Smooth muscle cell (in vitro differentiated cells): ENCODE results near the gene IL15RA. TPM values are rescaled to one million over a fixed set of nuclear protein-coding genes. Genes with fewer than 3 reads are reported as not detected.
"Not testable (repeated sequence)": the region's sequence is repeated elsewhere in the genome, so short reads cannot be mapped to it uniquely, and the experiment has no call there.

Experiments
- DNase-seq: peaks from one replicate; lab custom pipeline; 2025; ENCODE audit not compliant: unreplicated experiment; lab: John Stamatoyannopoulos, UW
- H2AFZ ChIP-seq: fragments of 200-600 bp; sonication (generic); 2 replicates; pipeline ENCODE4 v1.6.0; 2016; ENCODE audit warnings: antibody characterized with exemption, low read depth, mild to moderate bottlenecking
- H3F3A ChIP-seq: fragments of 200-600 bp; sonication (generic); 2 replicates; pipeline ENCODE4 v1.6.0; 2017; ENCODE audit warnings: antibody characterized with exemption, low read depth
- H3K27ac ChIP-seq: fragments of 200-600 bp; sonication (generic); 2 replicates; pipeline ENCODE4 v1.5.1; 2016; ENCODE audit warnings: low read depth, mild to moderate bottlenecking
- H3K27me3 ChIP-seq: fragments of 200-600 bp; sonication (generic); 2 replicates; pipeline ENCODE4 v1.6.1; 2016; ENCODE audit warnings: low read depth, mild to moderate bottlenecking
- H3K36me3 ChIP-seq: fragments of 200-600 bp; sonication (generic); 2 replicates; pipeline ENCODE4 v1.5.1; 2016; ENCODE audit warnings: low read depth
- H3K4me1 ChIP-seq: fragments of 200-600 bp; sonication (generic); 2 replicates; pipeline ENCODE4 v1.5.1; 2016; ENCODE audit warnings: low read depth
- H3K4me2 ChIP-seq: fragments of 200-600 bp; sonication (generic); 2 replicates; pipeline ENCODE4 v1.6.0; 2016; ENCODE audit warnings: mild to moderate bottlenecking
- H3K4me3 ChIP-seq: fragments of 200-600 bp; sonication (generic); 2 replicates; pipeline ENCODE4 v1.5.1; 2016; ENCODE audit warnings: mild to moderate bottlenecking
- H3K79me2 ChIP-seq: fragments of 200-600 bp; sonication (generic); 2 replicates; pipeline ENCODE4 v1.6.0; 2016; ENCODE audit warnings: low read depth, mild to moderate bottlenecking
- H3K9ac ChIP-seq: fragments of 200-600 bp; sonication (generic); 2 replicates; pipeline ENCODE4 v1.6.0; 2016; ENCODE audit warnings: low read depth
- H3K9me3 ChIP-seq: fragments of 200-600 bp; sonication (generic); replicated peaks from 2 replicates; pipeline ENCODE4 v1.5.1; 2016; ENCODE audit warnings: low read depth
- H4K20me1 ChIP-seq: fragments of 200-600 bp; sonication (generic); 2 replicates; pipeline ENCODE4 v1.6.0; 2016; ENCODE audit warnings: low read depth
- CTCF ChIP-seq: fragments of 200-600 bp; sonication (generic); IDR thresholded peaks from 2 replicates; pipeline ENCODE4 v1.5.1; 2017; ENCODE audit warnings: borderline replicate concordance, mild to moderate bottlenecking, antibody characterized with exemption; ENCODE audit not compliant: insufficient read depth, poor library complexity, severe bottlenecking
- WGBS: methylation state at CpG from one replicate; pipeline ENCODE4 v1.1.7; 2016; ENCODE audit warnings: low lambda C conversion rate; 5-methylcytosine and 5-hydroxymethylcytosine counted together
- polyA plus RNA-seq: library from polyadenylated mRNA; unstranded; fragments of >200 nt; fragmentation: Nextera tagmentation; extraction: Ambion mirVana; gene quantifications from 2 replicates; pipeline ENCODE4 v1.2.1, GENCODE V29; 2016
- total RNA-seq: library from RNA; depleted of rRNA; stranded (reverse); fragments of >200 nt; gene quantifications from 2 replicates; pipeline ENCODE4 v1.2.3, GENCODE V29; 2014

Gene IL15RA
- total and polyA plus RNA-seq, 2 experiments from 2014 or later, result 0.23 to 0.54 TPM

GRCh38 chr10:5965266-5965665 is 12.1 kb downstream of the IL15RA start:
- H3K4me3 ChIP-seq, result no peak overlapping the region
- DNase-seq, result no peak
- no peak for TF ChIP-seq CTCF

DNA sequence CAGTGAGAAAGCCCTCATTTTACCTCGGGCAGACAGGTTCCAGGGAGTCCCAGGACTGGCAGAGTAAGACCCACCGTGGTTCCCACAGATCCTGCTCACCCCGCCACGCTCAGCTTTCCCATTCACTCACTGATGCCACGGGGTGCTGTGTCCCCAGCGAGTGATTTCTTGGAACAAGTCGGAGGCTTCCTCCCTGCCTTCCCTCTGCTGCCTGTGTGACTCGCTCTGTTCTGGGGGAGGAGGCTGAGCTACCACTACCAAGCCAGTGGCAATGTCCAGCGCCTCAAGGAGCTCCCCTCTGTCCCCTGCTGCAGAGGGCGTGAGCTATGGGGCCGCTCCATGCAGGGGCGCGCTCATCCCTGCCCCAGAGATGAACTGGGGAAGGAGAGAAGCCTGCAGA is 12.6 kb downstream of the IL15RA start:
- Histone ChIP-seq H3K27me3 (no peaks in the 10 kb centered on the region), H2AFZ (no peak overlapping the region), H3K36me3 (no peaks in the 10 kb centered on the region), H4K20me1 (no peaks in the 10 kb centered on the region), H3K9me3 (no peaks in the 10 kb centered on the region), H3K9ac (no peak overlapping the region), H3F3A (no peaks in the 10 kb centered on the region), H3K79me2 (no peaks in the 10 kb centered on the region), H3K4me1 (no peaks in the 10 kb centered on the region), H3K27ac (no peak overlapping the region), H3K4me3 (no peak overlapping the region), H3K4me2 (no peak overlapping the region)
- TF ChIP-seq CTCF, result no peak
- WGBS, result 88% methylated on average over 13 of the region's 13 CpGs
- no peak for DNase-seq

More at GRCh38 chr10:5965266-5965665, 12.1 kb downstream of the IL15RA start:
- Histone ChIP-seq H3F3A (no peaks in the 10 kb centered on the region), H3K27me3 (no peaks in the 10 kb centered on the region), H3K27ac (no peak overlapping the region), H3K4me1 (no peaks in the 10 kb centered on the region), H3K9me3 (no peaks in the 10 kb centered on the region), H4K20me1 (no peaks in the 10 kb centered on the region), H3K79me2 (no peaks in the 10 kb centered on the region), H3K9ac (no peak overlapping the region), H2AFZ (no peak overlapping the region), H3K4me2 (no peak overlapping the region), H3K36me3 (no peaks in the 10 kb centered on the region)
- WGBS, result 97% methylated on average over 8 of the region's 8 CpGs

GRCh38 chr10:5963591-5963990 is 13.8 kb downstream of the IL15RA start:
- no peaks in the 10 kb centered on the region for H3K4me1 ChIP-seq
- H3F3A ChIP-seq, result no peaks in the 10 kb centered on the region
- no peak for DNase-seq
- no peak overlapping the region for H2AFZ ChIP-seq
- H4K20me1 ChIP-seq, result no peaks in the 10 kb centered on the region
- TF ChIP-seq CTCF, result no peak
- H3K27me3 ChIP-seq, result no peaks in the 10 kb centered on the region
- H3K79me2 ChIP-seq, result no peaks in the 10 kb centered on the region
- no peaks in the 10 kb centered on the region for H3K9me3 ChIP-seq
- no peak overlapping the region for H3K4me2 ChIP-seq
- no peaks in the 10 kb centered on the region for H3K36me3 ChIP-seq
- no peak overlapping the region for H3K4me3 ChIP-seq
- H3K27ac ChIP-seq, result no peak overlapping the region
- H3K9ac ChIP-seq, result no peak overlapping the region
- 93% methylated on average over 10 of the region's 10 CpGs for WGBS

DNA sequence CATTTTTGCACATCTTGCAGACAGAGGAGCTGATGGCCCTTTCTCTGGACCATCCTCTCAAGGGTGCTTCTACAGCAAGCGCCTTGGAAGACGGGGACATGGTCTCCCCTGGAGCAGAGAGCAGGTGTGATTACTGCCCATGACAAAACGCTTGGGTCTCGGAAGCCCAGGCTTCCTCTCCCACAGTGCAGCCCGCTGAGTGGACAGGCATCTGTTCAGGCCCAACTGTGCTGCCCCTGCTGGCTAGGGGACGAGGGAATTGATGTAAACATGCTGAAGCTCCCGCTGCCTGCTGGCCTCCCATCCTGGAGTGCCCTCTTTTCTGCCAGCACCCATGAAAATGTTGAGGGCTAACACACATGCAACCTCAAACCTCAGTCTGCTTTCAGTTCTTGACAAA is 14.3 kb downstream of the IL15RA start:
- H3F3A ChIP-seq, result no peaks in the 10 kb centered on the region
- WGBS, result 88% methylated on average over 7 of the region's 7 CpGs
- no peak overlapping the region for H3K9ac ChIP-seq
- no peaks in the 10 kb centered on the region for H3K79me2 ChIP-seq
- no peak for DNase-seq
- no peak overlapping the region for H3K27ac ChIP-seq
- H4K20me1 ChIP-seq, result no peaks in the 10 kb centered on the region
- no peaks in the 10 kb centered on the region for H3K27me3 ChIP-seq
- no peak overlapping the region for H3K4me2 ChIP-seq
- no peaks in the 10 kb centered on the region for H3K9me3 ChIP-seq
- no peak for TF ChIP-seq CTCF
- no peaks in the 10 kb centered on the region for H3K4me1 ChIP-seq
- no peak overlapping the region for H3K4me3 ChIP-seq
- no peaks in the 10 kb centered on the region for H3K36me3 ChIP-seq
- H2AFZ ChIP-seq, result no peak overlapping the region

DNA sequence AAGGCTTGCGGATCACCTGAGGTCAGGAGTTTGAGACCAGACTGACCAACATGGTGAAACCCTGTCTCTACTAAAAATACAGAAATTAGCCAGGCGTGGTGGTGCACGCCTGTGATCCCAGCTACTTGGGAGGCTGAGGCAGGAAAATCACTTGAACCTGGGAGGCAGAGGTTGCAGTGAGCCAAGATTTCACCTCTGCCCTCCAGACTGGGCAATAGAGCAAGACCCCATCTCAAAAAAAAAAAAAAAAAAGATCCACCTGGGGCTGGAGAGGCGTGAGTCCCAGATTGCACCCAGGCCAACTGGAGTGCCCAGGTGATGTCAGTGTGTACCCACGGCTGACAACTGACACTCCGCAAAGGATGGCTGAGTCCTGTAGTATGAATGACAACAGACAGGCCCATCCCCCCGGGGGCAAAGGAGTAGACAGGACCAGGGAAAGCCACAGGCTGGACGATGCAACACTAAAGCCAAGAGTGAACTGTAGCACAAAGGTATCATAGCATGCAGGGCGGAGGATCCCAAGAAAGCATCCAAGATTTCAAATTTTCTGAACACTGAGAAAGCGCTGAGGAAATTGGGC is 14.9 kb downstream of the IL15RA start:
- not testable (repeated sequence) for H3K9ac ChIP-seq, H3K4me2 ChIP-seq, DNase-seq, H3F3A ChIP-seq, H3K36me3 ChIP-seq, H3K27ac ChIP-seq, H3K4me3 ChIP-seq, H2AFZ ChIP-seq, H3K27me3 ChIP-seq, H4K20me1 ChIP-seq, H3K79me2 ChIP-seq, H3K9me3 ChIP-seq, H3K4me1 ChIP-seq
- WGBS, result 91% methylated on average over 10 of the region's 10 CpGs
